ENCODE data around the gene NOTUM. TPM values are rescaled to one million over a fixed set of nuclear protein-coding genes. Genes with fewer than 3 reads are reported as not detected.

The NOTUM gene
- total and polyA plus RNA-seq, 2 donors (not counting 3 experiments of a cell fraction or from before 2014, with no cell fraction given), result not detected

GRCh38 chr17:81925860-81926450 is 35.0 kb downstream of the NOTUM start:
- intact Hi-C loops (cut with micrococcal nuclease), result loop anchor here (1.0 to 5.0 kb wide), 4 partner anchors 65 to 228 kb away; partner anchors contain the start of genes CENPX, LRRC45 and P4HB

More at GRCh38 chr17:81925860-81926450, 35.0 kb downstream of the NOTUM start:
- Histone ChIP-seq H3K4me1 (ENCODE audit: control insufficient read depth, extremely low read depth, insufficient read depth, low read length) (peaks cover 17% of the 10 kb centered on the region), H4K20me1 (replicated peaks; ENCODE audit: control insufficient read depth, extremely low read depth, insufficient read depth, low read length) (no peaks in the 10 kb centered on the region), H3K9me1 (replicated peaks; ENCODE audit: control insufficient read depth, extremely low read depth, insufficient read depth, low read length) (no peaks in the 10 kb centered on the region), H3K9me3 (replicated peaks; ENCODE audit: control insufficient read depth, insufficient read depth, low read length) (no peaks in the 10 kb centered on the region), H3K27ac (ENCODE audit: insufficient read depth, low read depth, low read length) (peak overlapping the region; percentile 77), H3K4me2 (ENCODE audit: insufficient read depth, low read length) (peak overlapping the region; percentile 79), H3K79me2 (ENCODE audit: control insufficient read depth, insufficient read depth, low read length) (peaks cover 57% of the 10 kb centered on the region), H3K9ac (replicated peaks; ENCODE audit: extremely low read depth, insufficient read depth, low read length) (peak overlapping the region; percentile 94), H2AFZ (ENCODE audit: low read depth, low read length) (no peak overlapping the region), H3K27me3 (ENCODE audit: control insufficient read depth in 2 of 2, insufficient read depth in 2 of 2, low read length in 2 of 2) (no peaks in the 10 kb centered on the region), H3K4me3 (replicated peaks in 1 of 3; ENCODE audit: insufficient read depth in 1 of 3, low read depth in 1 of 3, low read length in 3 of 3) (peak overlapping the region in 2 of 3 experiments; percentile 49 to 64), H3K36me3 (ENCODE audit: control insufficient read depth in 2 of 2, extremely low read depth in 1 of 2, insufficient read depth in 2 of 2, low read length in 2 of 2) (peaks cover 0 to 12% of the 10 kb centered on the region in 2 experiments)
- DNase-seq (ENCODE audit: low read depth, low spot score) (no peak), FAIRE-seq (no peak)
- BruUV-seq (replicated peaks), result no TSS peak
- dilution Hi-C loops (cut with MboI; ENCODE audit: extremely low pct_ligation_motif_present, low sequenced_read_pairs), result no loop called here
- ChIA-PET POLR2A (interaction anchor here (0.6 to 1.2 kb wide), 4 partner anchors 9 to 213 kb away, joined by 4 to 10 read pairs (median 4); partner anchors contain the start of gene ANAPC11), CTCF (interaction anchor here (1.1 to 3.0 kb wide), 6 partner anchors 9 to 105 kb away, joined by 3 to 24 read pairs (median 8); partner anchors contain the start of gene NOTUM)
- no peak for TF ChIP-seq POLR2AphosphoS5 (IDR thresholded peaks at IDR 0.05; ENCODE audit: insufficient read depth, low read depth, low read length)
- TF ChIP-seq CTCF (IDR thresholded peaks at IDR 0.05; ENCODE audit: extremely low read depth in 1 of 2, insufficient read depth in 1 of 2, low read depth in 1 of 2, low read length in 2 of 2), result no peak
- no peak for TF ChIP-seq FOS (IDR thresholded peaks at IDR 0.05; ENCODE audit: borderline replicate concordance, insufficient read depth, low read length)
- TF ChIP-seq POLR2A (IDR thresholded peaks at IDR 0.05; ENCODE audit: low read depth, low read length), result peak; percentile 30

Measured in endothelial cell of umbilical vein (primary cell).